Neuronal stem cell (in vitro differentiated cells): ENCODE results near the gene TOM1.

ENCODE experiments used
- DNase-seq: peaks from one replicate; pipeline ENCODE4 v3.0.0-alpha.2; 2013; ENCODE audit warnings: low spot score
- H2AFZ ChIP-seq: one replicate; pipeline ENCODE4 v1.6.1; 2013; ENCODE audit warnings: mild to moderate bottlenecking, low read length, inconsistent platforms
- H2AK5ac ChIP-seq: 2 replicates; pipeline ENCODE4 v1.6.1; 2013; ENCODE audit warnings: low read depth, mild to moderate bottlenecking, inconsistent platforms, low read length, moderate library complexity, mixed read lengths
- H2BK120ac ChIP-seq: 2 replicates; pipeline ENCODE4 v1.6.1; 2013; ENCODE audit warnings: low read depth, mild to moderate bottlenecking, inconsistent platforms, low read length, moderate library complexity, mixed read lengths
- H2BK12ac ChIP-seq: one replicate; pipeline ENCODE4 v1.6.1; 2013; ENCODE audit warnings: low read length, inconsistent platforms
- H2BK15ac ChIP-seq: 2 replicates; pipeline ENCODE4 v1.6.1; 2013; ENCODE audit warnings: mild to moderate bottlenecking, low read length, inconsistent platforms, mixed read lengths
- H2BK5ac ChIP-seq: one replicate; pipeline ENCODE4 v1.6.1; 2013; ENCODE audit warnings: inconsistent platforms, mild to moderate bottlenecking, low read length, moderate library complexity
- H3K14ac ChIP-seq: one replicate; pipeline ENCODE4 v1.6.1; 2013; ENCODE audit warnings: low read length, inconsistent platforms
- H3K18ac ChIP-seq: 2 replicates; pipeline ENCODE4 v1.6.1; 2013; ENCODE audit warnings: low read length, inconsistent platforms
- H3K23ac ChIP-seq: 2 replicates; pipeline ENCODE4 v1.6.1; 2013; ENCODE audit warnings: low read depth, mild to moderate bottlenecking, mixed read lengths, low read length, inconsistent platforms; ENCODE audit not compliant: poor library complexity
- H3K27ac ChIP-seq: replicated peaks from 3 replicates; pipeline ENCODE4 v1.5.1; 2013; ENCODE audit warnings: low read length, inconsistent platforms
- H3K27me3 ChIP-seq, 3 experiments: 2 replicates each; pipeline ENCODE4 v1.6.1; 2013; ENCODE audit warnings: low read length in 3 of 3, mild to moderate bottlenecking in 2 of 3, inconsistent platforms in 1 of 3, low read depth in 1 of 3, mixed read lengths in 1 of 3, moderate library complexity in 1 of 3; ENCODE audit not compliant: control insufficient read depth in 3 of 3, insufficient read depth in 3 of 3
- H3K36me3 ChIP-seq, 2 donors: replicated peaks in 1 of 2; 2 replicates each; pipeline ENCODE4 v1.6.1; 2013; ENCODE audit warnings: low read length in 2 of 2; ENCODE audit not compliant: control insufficient read depth in 2 of 2, insufficient read depth in 2 of 2
- H3K4ac ChIP-seq: 2 replicates; pipeline ENCODE4 v1.6.1; 2013; ENCODE audit warnings: inconsistent platforms, mild to moderate bottlenecking, low read length, moderate library complexity
- H3K4me1 ChIP-seq, 2 donors: 1 replicate in 1 of 2; 2 replicates in 1 of 2; pipeline ENCODE4 v1.6.1; 2013; ENCODE audit warnings: low read length in 2 of 2, low read depth in 1 of 2; ENCODE audit not compliant: control insufficient read depth in 2 of 2, insufficient read depth in 1 of 2
- H3K4me2 ChIP-seq: one replicate; pipeline ENCODE4 v1.6.1; 2013; ENCODE audit warnings: mild to moderate bottlenecking, low read length, inconsistent platforms; ENCODE audit not compliant: insufficient read depth, poor library complexity, severe bottlenecking
- H3K4me3 ChIP-seq, 2 donors: 2 replicates each; pipeline ENCODE4 v1.5.1; 2013; ENCODE audit warnings: low read length in 2 of 2, mild to moderate bottlenecking in 2 of 2, inconsistent platforms in 1 of 2, moderate library complexity in 1 of 2
- H3K79me1 ChIP-seq: one replicate; pipeline ENCODE4 v1.6.1; 2013; ENCODE audit warnings: low read depth, mild to moderate bottlenecking, inconsistent platforms, low read length, moderate library complexity
- H3K9ac ChIP-seq: one replicate; pipeline ENCODE4 v1.6.1; 2013; ENCODE audit warnings: mild to moderate bottlenecking, low read depth, low read length, inconsistent platforms; ENCODE audit not compliant: poor library complexity
- H3K9me3 ChIP-seq, 2 donors: replicated peaks in 1 of 2; 2 replicates each; pipeline versions ENCODE3 to v1.6.1; 2013; ENCODE audit warnings: low read length in 2 of 2, mild to moderate bottlenecking in 2 of 2, inconsistent platforms in 1 of 2, low read depth in 1 of 2, mixed read lengths in 1 of 2, moderate library complexity in 1 of 2; ENCODE audit not compliant: control insufficient read depth in 2 of 2, insufficient read depth in 1 of 2
- H4K8ac ChIP-seq: one replicate; pipeline ENCODE4 v1.6.1; 2013; ENCODE audit warnings: low read depth, mild to moderate bottlenecking, inconsistent platforms, low read length, moderate library complexity
- H4K91ac ChIP-seq: one replicate; pipeline ENCODE4 v1.6.1; 2013; ENCODE audit warnings: low read length, low read depth, mild to moderate bottlenecking, inconsistent platforms; ENCODE audit not compliant: poor library complexity
- WGBS, 2 donors: extraction: QIAGEN DNeasy Blood & Tissue Kit; methylation state at CpG; one replicate each; pipeline ENCODE4 v1.1.7; 2013; ENCODE audit warnings: missing lambda C conversion rate in 2 of 2, mixed read lengths in 1 of 2; ENCODE audit not compliant: insufficient read length in 2 of 2, insufficient replicate concordance in 1 of 2; ENCODE audit errors: extremely low coverage in 2 of 2; 5-methylcytosine and 5-hydroxymethylcytosine counted together

TOM1 gene

GRCh38 chr22:35376728-35377472 lies 77.2 kb downstream of the TOM1 start:
- no CpG with 5 or more reads among the region's 17 CpGs for WGBS, 2 donors
- no peak overlapping the region for H2AK5ac ChIP-seq
- no peak overlapping the region for H2BK15ac ChIP-seq
- no peak overlapping the region for H3K14ac ChIP-seq
- H3K27ac ChIP-seq, result peak overlapping the region; percentile 86
- H3K4me1 ChIP-seq, result peaks cover 20 to 21% of the 10 kb centered on the region in 2 donors
- H3K79me1 ChIP-seq, result peaks cover 2% of the 10 kb centered on the region
- H2AFZ ChIP-seq, result peak overlapping the region; percentile 66
- H2BK5ac ChIP-seq, result no peak overlapping the region
- peak; percentile 95 for DNase-seq
- H3K18ac ChIP-seq, result peak overlapping the region; percentile 77
- H3K9me3 ChIP-seq, result no peaks in the 10 kb centered on the region
- H2BK120ac ChIP-seq, result no peak overlapping the region
- no peak overlapping the region for H2BK12ac ChIP-seq
- H3K4ac ChIP-seq, result no peak overlapping the region
- H3K27me3 ChIP-seq, result peaks cover 0 to 8% (median 4%) of the 10 kb centered on the region in 3 experiments
- no peak overlapping the region for H3K9ac ChIP-seq
- no peaks in the 10 kb centered on the region for H3K36me3 ChIP-seq
- no peak overlapping the region for H4K91ac ChIP-seq
- peak overlapping the region; percentile 22 for H3K23ac ChIP-seq
- H3K4me3 ChIP-seq, result peak overlapping the region in 1 of 2 donors; percentile 14
- H3K4me2 ChIP-seq, result peak overlapping the region; percentile 29
- H4K8ac ChIP-seq, result no peak overlapping the region

GRCh38 chr22:35377735-35378134 lies 78.0 kb downstream of the TOM1 start:
- no CpG with 5 or more reads among the region's 3 CpGs for WGBS, 2 donors
- no peaks in the 10 kb centered on the region for H3K79me1 ChIP-seq
- H3K27me3 ChIP-seq, result peaks cover 0 to 11% (median 4%) of the 10 kb centered on the region in 3 experiments
- no peak overlapping the region for H3K18ac ChIP-seq
- H2BK12ac ChIP-seq, result no peak overlapping the region
- H3K23ac ChIP-seq, result no peak overlapping the region
- H3K27ac ChIP-seq, result no peak overlapping the region
- H3K4ac ChIP-seq, result no peak overlapping the region
- DNase-seq, result no peak
- peaks cover 19 to 20% of the 10 kb centered on the region in 2 donors for H3K4me1 ChIP-seq
- H4K8ac ChIP-seq, result no peak overlapping the region
- H3K4me2 ChIP-seq, result no peak overlapping the region
- H3K14ac ChIP-seq, result no peak overlapping the region
- no peak overlapping the region for H2BK15ac ChIP-seq
- no peaks in the 10 kb centered on the region for H3K36me3 ChIP-seq
- no peak overlapping the region for H3K9ac ChIP-seq
- no peaks in the 10 kb centered on the region for H3K9me3 ChIP-seq
- no peak overlapping the region for H2BK5ac ChIP-seq
- H3K4me3 ChIP-seq, result no peak overlapping the region
- H2AK5ac ChIP-seq, result no peak overlapping the region
- no peak overlapping the region for H2AFZ ChIP-seq
- H4K91ac ChIP-seq, result no peak overlapping the region
- no peak overlapping the region for H2BK120ac ChIP-seq

GRCh38 chr22:35378621-35379020 lies 78.9 kb downstream of the TOM1 start:
- H2AFZ ChIP-seq, result no peak overlapping the region
- no peak for DNase-seq
- H3K27ac ChIP-seq, result no peak overlapping the region
- H2BK12ac ChIP-seq, result no peak overlapping the region
- H3K36me3 ChIP-seq, result no peaks in the 10 kb centered on the region
- H3K18ac ChIP-seq, result no peak overlapping the region
- H3K4ac ChIP-seq, result no peak overlapping the region
- peaks cover 19 to 20% of the 10 kb centered on the region in 2 donors for H3K4me1 ChIP-seq
- H3K79me1 ChIP-seq, result no peaks in the 10 kb centered on the region
- no peak overlapping the region for H3K4me3 ChIP-seq
- no peak overlapping the region for H2BK5ac ChIP-seq
- H3K9me3 ChIP-seq, result no peaks in the 10 kb centered on the region
- no peak overlapping the region for H2BK120ac ChIP-seq
- H4K91ac ChIP-seq, result no peak overlapping the region
- no peak overlapping the region for H3K4me2 ChIP-seq
- no peak overlapping the region for H3K14ac ChIP-seq
- no peak overlapping the region for H3K9ac ChIP-seq
- H2AK5ac ChIP-seq, result no peak overlapping the region
- H2BK15ac ChIP-seq, result no peak overlapping the region
- no peak overlapping the region for H3K23ac ChIP-seq
- peaks cover 0 to 11% (median 4%) of the 10 kb centered on the region in 3 experiments for H3K27me3 ChIP-seq
- H4K8ac ChIP-seq, result no peak overlapping the region
- WGBS, 2 donors, result no CpG with 5 or more reads among the region's 3 CpGs

GRCh38 chr22:35379146-35379993 lies 79.7 kb downstream of the TOM1 start:
- no peak overlapping the region for H3K27ac ChIP-seq
- no peak overlapping the region for H3K23ac ChIP-seq
- H3K14ac ChIP-seq, result no peak overlapping the region
- peaks cover 0 to 11% (median 4%) of the 10 kb centered on the region in 3 experiments for H3K27me3 ChIP-seq
- H3K36me3 ChIP-seq, result no peaks in the 10 kb centered on the region
- no peak overlapping the region for H2AFZ ChIP-seq
- no peak overlapping the region for H3K4ac ChIP-seq
- no peak overlapping the region for H4K91ac ChIP-seq
- no peak for DNase-seq
- H2BK5ac ChIP-seq, result no peak overlapping the region
- H3K4me1 ChIP-seq, result peaks cover 19 to 20% of the 10 kb centered on the region in 2 donors
- no peak overlapping the region for H3K18ac ChIP-seq
- H4K8ac ChIP-seq, result no peak overlapping the region
- H2BK120ac ChIP-seq, result no peak overlapping the region
- no peak overlapping the region for H3K4me3 ChIP-seq
- no CpG with 5 or more reads among the region's 10 CpGs for whole genome bisulfite sequencing, 2 donors
- peak overlapping the region; percentile 3 for H2BK15ac ChIP-seq
- H3K4me2 ChIP-seq, result no peak overlapping the region
- H3K9ac ChIP-seq, result no peak overlapping the region
- H3K9me3 ChIP-seq, result no peaks in the 10 kb centered on the region
- H2BK12ac ChIP-seq, result no peak overlapping the region
- H2AK5ac ChIP-seq, result no peak overlapping the region
- no peaks in the 10 kb centered on the region for H3K79me1 ChIP-seq
